Activated T-helper 2 cell treated with anti-CD3 and anti-CD28 coated beads, Interferon-gamma antibody, Interleukin-2, Interleukin-4, amounts not matched to agents 10 μg/mL and 5 μg/mL and 100 μg/mL, durations not matched to agents 14 hours and 24 hours and 36 hours (primary cell): ENCODE results near the gene ERBB3. TPM values are rescaled to one million over a fixed set of nuclear protein-coding genes. Genes with fewer than 3 reads are reported as not detected.

Experiments used
- DNase-seq: peaks from one replicate; pipeline ENCODE4 v3.0.0; 2021; ENCODE audit warnings: low spot score
- H3K27ac Mint-ChIP-seq: one replicate; pipeline ENCODE4 v1.8.0; 2021; ENCODE audit warnings: mixed read lengths
- H3K27me3 Mint-ChIP-seq: one replicate; pipeline ENCODE4 v1.8.0; 2021; ENCODE audit warnings: low read depth, mixed read lengths
- H3K36me3 Mint-ChIP-seq: one replicate; pipeline ENCODE4 v1.8.0; 2021; ENCODE audit warnings: low read depth, mixed read lengths
- H3K4me1 Mint-ChIP-seq: one replicate; pipeline ENCODE4 v1.8.0; 2021; ENCODE audit warnings: low read depth, mixed read lengths
- H3K4me3 Mint-ChIP-seq: one replicate; pipeline ENCODE4 v1.8.0; 2021; ENCODE audit warnings: low read depth, mild to moderate bottlenecking, moderate library complexity, mixed read lengths
- H3K9me3 Mint-ChIP-seq: one replicate; pipeline ENCODE4 v1.8.0; 2021; ENCODE audit warnings: mixed read lengths
- intact Hi-C: fragments of 100-400 bp; cut with micrococcal nuclease; formaldehyde crosslinking; loops from one replicate; pipeline ENCODE4 v1.15.1; 2023
- total RNA-seq: library from RNA; stranded (reverse); gene quantifications from 2 replicates; pipeline ENCODE4 v1.2.3, GENCODE V29; 2022

ERBB3 gene
- total RNA-seq, 1 donor from 2014 or later, result 0.71 TPM

DNA sequence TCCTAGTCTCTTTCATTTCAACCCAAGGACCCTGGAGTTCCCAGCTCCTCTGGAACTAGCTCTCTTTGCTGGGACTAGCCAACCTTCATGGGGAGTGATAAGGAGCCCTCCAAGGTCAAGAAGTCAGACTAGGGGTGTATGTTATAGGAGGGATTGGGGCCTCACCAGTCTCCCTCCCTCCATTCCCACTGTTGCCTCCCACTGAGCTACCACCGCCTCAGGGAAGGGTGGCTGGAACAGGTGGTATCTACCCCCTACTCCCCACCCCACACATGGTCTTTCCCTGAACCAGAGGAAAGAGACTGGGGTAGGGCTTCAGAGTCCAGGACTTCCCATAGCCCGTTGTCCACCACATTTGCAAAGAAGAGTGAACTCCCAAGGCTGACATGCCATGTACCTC lies 2.4 kb downstream of the ERBB3 start:
- Mint-ChIP-seq H3K4me1 (peaks cover 4% of the 10 kb centered on the region), H3K9me3 (no peaks in the 10 kb centered on the region), H3K4me3 (no peak overlapping the region), H3K36me3 (no peaks in the 10 kb centered on the region), H3K27me3 (peaks cover 34% of the 10 kb centered on the region), H3K27ac (no peak overlapping the region)
- intact Hi-C loops, result no loop called here
- DNase-seq, result no peak

DNA sequence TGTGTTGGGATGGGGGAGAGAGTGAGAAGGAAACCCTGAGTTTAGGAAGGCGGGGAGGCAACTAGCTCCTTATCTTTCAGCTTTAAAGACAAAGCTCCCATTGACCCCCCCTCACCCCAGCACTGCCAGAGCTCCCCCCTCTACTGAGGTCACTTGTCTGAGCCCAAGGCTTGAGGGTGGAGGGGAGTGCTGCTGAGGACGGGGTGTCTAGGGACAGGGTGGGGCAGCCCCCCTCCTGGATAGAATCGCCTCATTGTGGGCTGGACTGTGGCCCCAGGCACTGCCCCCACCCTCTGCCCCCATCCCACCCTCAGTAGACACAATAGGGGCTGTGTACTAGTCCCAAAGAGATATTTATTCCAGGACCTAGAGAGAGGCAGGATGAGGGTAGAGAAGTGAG lies 3.0 kb downstream of the ERBB3 start:
- no peak overlapping the region for H3K4me3 Mint-ChIP-seq
- H3K27me3 Mint-ChIP-seq, result peaks cover 34% of the 10 kb centered on the region
- H3K9me3 Mint-ChIP-seq, result no peaks in the 10 kb centered on the region
- no peak overlapping the region for H3K27ac Mint-ChIP-seq
- intact Hi-C loops, result no loop called here
- H3K4me1 Mint-ChIP-seq, result peaks cover 4% of the 10 kb centered on the region
- no peak for DNase-seq
- no peaks in the 10 kb centered on the region for H3K36me3 Mint-ChIP-seq

DNA sequence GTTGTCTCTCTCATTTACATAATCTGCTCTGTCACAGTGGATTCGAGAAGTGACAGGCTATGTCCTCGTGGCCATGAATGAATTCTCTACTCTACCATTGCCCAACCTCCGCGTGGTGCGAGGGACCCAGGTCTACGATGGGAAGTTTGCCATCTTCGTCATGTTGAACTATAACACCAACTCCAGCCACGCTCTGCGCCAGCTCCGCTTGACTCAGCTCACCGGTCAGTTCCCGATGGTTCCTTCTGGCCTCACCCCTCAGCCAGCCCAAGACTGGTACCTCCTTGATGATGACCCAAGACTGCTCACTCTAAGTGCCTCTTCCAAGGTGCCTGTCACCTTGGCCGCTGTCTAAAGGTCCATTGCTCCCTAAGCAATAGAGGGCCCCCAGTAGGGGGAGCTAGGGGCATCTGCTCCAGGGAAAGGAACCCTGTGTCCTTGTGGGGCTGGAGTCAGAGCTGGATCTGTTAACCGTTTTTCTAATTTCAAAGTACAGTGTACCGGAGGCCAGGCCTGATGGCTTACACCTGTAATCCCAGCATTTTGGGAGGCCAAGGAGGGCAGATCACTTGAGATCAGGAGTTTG lies 5.1 kb downstream of the ERBB3 start:
- H3K9me3 Mint-ChIP-seq, result no peaks in the 10 kb centered on the region
- intact Hi-C loops, result no loop called here
- peaks cover 1% of the 10 kb centered on the region for H3K4me1 Mint-ChIP-seq
- H3K4me3 Mint-ChIP-seq, result no peak overlapping the region
- H3K27ac Mint-ChIP-seq, result no peak overlapping the region
- no peak for DNase-seq
- H3K27me3 Mint-ChIP-seq, result peaks cover 28% of the 10 kb centered on the region
- no peaks in the 10 kb centered on the region for H3K36me3 Mint-ChIP-seq

DNA sequence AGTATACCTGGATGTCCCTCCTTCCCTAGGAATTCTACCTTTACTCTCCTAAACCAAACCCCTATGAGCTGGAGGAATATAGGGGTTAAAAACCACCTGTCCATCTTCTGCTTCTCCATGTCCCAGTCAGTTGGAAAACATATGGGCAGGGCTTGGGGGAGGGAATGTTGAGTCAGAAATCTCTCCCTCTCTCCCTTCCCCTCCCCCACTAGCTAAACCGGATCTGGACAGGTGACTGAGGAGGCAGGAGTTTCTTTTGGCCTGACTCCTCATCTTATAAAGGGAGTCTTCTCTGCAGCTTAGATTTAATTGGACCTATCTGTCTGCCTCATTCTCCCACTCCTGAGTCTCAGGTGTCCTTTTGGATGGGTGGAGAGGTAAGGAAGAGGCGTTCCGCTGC lies 6.1 kb downstream of the ERBB3 start:
- intact Hi-C loops, result no loop called here
- Mint-ChIP-seq H3K27me3 (peaks cover 25% of the 10 kb centered on the region), H3K4me3 (no peak overlapping the region), H3K27ac (no peak overlapping the region), H3K9me3 (no peaks in the 10 kb centered on the region), H3K4me1 (peaks cover 1% of the 10 kb centered on the region), H3K36me3 (no peaks in the 10 kb centered on the region)
- DNase-seq, result no peak

DNA sequence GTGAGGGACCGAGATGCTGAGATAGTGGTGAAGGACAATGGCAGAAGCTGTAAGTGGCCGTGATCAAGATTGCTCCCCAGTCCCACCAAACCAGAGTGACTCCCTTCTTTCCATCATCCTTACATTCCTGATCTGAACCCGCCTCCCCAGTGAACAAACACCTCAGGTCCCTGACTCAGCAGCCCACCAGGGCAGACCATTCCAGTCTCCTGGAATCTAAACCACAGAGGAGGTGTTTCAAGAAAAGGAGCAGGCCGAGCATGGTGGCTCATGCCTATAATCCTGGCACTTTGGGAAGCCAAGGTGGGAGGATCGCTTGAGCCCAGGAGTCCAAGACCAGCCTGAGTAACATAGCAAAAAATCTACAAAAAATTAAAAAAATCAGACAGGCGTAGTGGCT lies 6.6 kb downstream of the ERBB3 start:
- intact Hi-C loops, result no loop called here
- no peaks in the 10 kb centered on the region for H3K36me3 Mint-ChIP-seq
- no peak for DNase-seq
- no peaks in the 10 kb centered on the region for H3K9me3 Mint-ChIP-seq
- H3K27me3 Mint-ChIP-seq, result peaks cover 21% of the 10 kb centered on the region
- H3K4me1 Mint-ChIP-seq, result peaks cover 1% of the 10 kb centered on the region
- no peak overlapping the region for H3K27ac Mint-ChIP-seq
- H3K4me3 Mint-ChIP-seq, result no peak overlapping the region

DNA sequence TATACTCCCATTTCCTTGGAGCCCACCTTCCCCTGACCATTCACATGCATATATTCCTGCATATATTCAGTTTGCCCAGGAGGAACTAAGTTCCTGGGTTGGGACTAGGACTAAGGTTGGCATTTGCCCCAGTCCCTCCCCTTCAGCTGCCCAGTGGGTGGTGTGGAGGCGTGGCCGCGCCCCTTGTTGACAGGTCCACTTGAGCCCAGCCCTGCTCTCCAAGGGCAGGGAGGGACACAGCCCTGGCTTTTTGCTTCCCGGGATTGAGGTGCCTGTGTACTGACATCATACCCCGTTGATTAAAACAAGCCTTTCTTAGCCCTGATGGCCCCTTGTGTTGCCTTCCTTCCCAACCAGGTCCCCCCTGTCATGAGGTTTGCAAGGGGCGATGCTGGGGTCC lies 7.3 kb downstream of the ERBB3 start:
- Mint-ChIP-seq H3K4me3 (no peak overlapping the region), H3K9me3 (no peaks in the 10 kb centered on the region), H3K4me1 (peaks cover 1% of the 10 kb centered on the region), H3K36me3 (no peaks in the 10 kb centered on the region), H3K27ac (no peak overlapping the region), H3K27me3 (peaks cover 17% of the 10 kb centered on the region)
- intact Hi-C loops, result no loop called here
- DNase-seq, result no peak

DNA sequence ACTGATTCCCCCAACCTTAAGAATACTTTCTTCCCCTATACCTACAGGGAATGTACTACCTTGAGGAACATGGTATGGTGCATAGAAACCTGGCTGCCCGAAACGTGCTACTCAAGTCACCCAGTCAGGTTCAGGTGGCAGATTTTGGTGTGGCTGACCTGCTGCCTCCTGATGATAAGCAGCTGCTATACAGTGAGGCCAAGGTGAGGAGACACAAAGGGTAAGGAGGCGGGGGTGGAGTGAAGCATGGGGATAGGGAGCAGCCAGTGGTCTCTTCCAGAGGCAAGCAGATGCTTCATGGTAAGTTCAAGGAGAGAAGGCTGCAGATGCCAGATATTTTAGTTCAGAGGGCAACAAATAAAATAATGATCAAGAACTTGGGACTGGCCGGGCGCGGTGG lies 17.8 kb downstream of the ERBB3 start:
- intact Hi-C loops, result no loop called here
- Mint-ChIP-seq H3K27me3 (peaks cover 26% of the 10 kb centered on the region), H3K9me3 (no peaks in the 10 kb centered on the region), H3K36me3 (no peaks in the 10 kb centered on the region), H3K27ac (no peak overlapping the region), H3K4me3 (no peak overlapping the region), H3K4me1 (peaks cover 14% of the 10 kb centered on the region)
- DNase-seq, result no peak

DNA sequence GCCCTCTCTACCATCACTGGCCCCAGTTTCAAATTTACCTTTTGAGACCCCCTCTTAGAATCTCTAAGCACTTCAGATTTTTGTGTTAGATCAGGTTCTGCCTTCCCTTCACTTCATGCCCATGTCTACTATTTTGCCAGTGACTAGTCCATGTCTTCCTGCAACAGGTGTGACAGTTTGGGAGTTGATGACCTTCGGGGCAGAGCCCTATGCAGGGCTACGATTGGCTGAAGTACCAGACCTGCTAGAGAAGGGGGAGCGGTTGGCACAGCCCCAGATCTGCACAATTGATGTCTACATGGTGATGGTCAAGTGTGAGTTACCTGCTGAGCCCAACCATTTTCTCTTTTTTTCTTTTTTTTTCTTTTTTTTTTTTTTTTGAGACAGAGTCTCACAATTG lies 18.6 kb downstream of the ERBB3 start:
- peaks cover 23% of the 10 kb centered on the region for H3K4me1 Mint-ChIP-seq
- H3K4me3 Mint-ChIP-seq, result no peak overlapping the region
- intact Hi-C loops, result no loop called here

DNA sequence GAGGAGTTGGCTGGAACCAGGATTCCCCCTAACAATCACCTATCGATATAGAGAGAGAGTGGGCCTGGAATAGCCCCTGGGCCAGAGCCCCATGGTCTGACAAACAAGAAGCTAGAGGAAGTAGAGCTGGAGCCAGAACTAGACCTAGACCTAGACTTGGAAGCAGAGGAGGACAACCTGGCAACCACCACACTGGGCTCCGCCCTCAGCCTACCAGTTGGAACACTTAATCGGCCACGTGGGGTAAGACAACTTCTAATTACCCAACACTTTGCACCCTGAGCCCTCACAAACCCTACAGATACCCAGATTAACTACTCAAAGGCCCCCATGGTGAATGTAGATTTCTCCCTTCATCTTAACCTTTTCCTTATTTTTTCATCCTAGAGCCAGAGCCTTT lies 19.8 kb downstream of the ERBB3 start:
- H3K27ac Mint-ChIP-seq, result no peak overlapping the region
- peaks cover 28% of the 10 kb centered on the region for H3K4me1 Mint-ChIP-seq
- no peak for DNase-seq
- peaks cover 16% of the 10 kb centered on the region for H3K27me3 Mint-ChIP-seq
- no peak overlapping the region for H3K4me3 Mint-ChIP-seq
- peaks cover 5% of the 10 kb centered on the region for H3K36me3 Mint-ChIP-seq
- no peaks in the 10 kb centered on the region for H3K9me3 Mint-ChIP-seq
- intact Hi-C loops, result loop anchor here (5.0 kb wide), 2 partner anchors 102 to 348 kb away; partner anchors contain the start of genes SUOX and TIMELESS

More for the DNA sequence above, 18.6 kb downstream of the ERBB3 start:
- H3K27me3 Mint-ChIP-seq, result peaks cover 20% of the 10 kb centered on the region
- H3K27ac Mint-ChIP-seq, result no peak overlapping the region
- H3K36me3 Mint-ChIP-seq, result no peaks in the 10 kb centered on the region
- H3K9me3 Mint-ChIP-seq, result no peaks in the 10 kb centered on the region
- DNase-seq, result no peak

DNA sequence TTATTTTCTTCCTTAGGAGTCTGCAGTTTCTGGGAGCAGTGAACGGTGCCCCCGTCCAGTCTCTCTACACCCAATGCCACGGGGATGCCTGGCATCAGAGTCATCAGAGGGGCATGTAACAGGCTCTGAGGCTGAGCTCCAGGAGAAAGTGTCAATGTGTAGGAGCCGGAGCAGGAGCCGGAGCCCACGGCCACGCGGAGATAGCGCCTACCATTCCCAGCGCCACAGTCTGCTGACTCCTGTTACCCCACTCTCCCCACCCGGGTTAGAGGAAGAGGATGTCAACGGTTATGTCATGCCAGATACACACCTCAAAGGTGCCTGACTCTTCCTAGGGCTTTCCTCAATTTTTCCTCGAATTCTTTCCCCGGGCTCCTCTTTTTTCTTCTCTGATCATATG lies 21.1 kb downstream of the ERBB3 start:
- H3K27ac Mint-ChIP-seq, result no peak overlapping the region
- H3K4me3 Mint-ChIP-seq, result no peak overlapping the region

DNA sequence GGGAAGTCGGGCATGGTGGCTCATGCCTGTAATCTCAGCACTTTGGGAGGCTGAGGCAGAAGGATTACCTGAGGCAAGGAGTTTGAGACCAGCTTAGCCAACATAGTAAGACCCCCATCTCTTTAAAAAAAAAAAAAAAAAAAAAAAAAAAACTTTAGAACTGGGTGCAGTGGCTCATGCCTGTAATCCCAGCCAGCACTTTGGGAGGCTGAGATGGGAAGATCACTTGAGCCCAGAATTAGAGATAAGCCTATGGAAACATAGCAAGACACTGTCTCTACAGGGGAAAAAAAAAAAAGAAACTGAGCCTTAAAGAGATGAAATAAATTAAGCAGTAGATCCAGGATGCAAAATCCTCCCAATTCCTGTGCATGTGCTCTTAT lies 22.7 kb downstream of the ERBB3 start:
- Mint-ChIP-seq H3K36me3 (peaks cover 34% of the 10 kb centered on the region), H3K4me1 (peaks cover 47% of the 10 kb centered on the region), H3K27me3 (peaks cover 2% of the 10 kb centered on the region), H3K4me3 (peak overlapping the region; percentile 92), H3K27ac (peak overlapping the region; percentile 95), H3K9me3 (no peaks in the 10 kb centered on the region)
- DNase-seq, result no peak
- intact Hi-C loops, result loop anchor here (5.0 kb wide), 2 partner anchors 105 to 345 kb away; partner anchors contain the start of genes SUOX and TIMELESS

More for the DNA sequence above, 21.1 kb downstream of the ERBB3 start:
- Mint-ChIP-seq H3K9me3 (no peaks in the 10 kb centered on the region), H3K27me3 (peaks cover 11% of the 10 kb centered on the region), H3K4me1 (peaks cover 35% of the 10 kb centered on the region), H3K36me3 (peaks cover 17% of the 10 kb centered on the region)
- intact Hi-C loops, result loop anchor here (5.0 kb wide), 2 partner anchors 104 to 346 kb away; partner anchors contain the start of genes SUOX and TIMELESS
- DNase-seq, result no peak

DNA sequence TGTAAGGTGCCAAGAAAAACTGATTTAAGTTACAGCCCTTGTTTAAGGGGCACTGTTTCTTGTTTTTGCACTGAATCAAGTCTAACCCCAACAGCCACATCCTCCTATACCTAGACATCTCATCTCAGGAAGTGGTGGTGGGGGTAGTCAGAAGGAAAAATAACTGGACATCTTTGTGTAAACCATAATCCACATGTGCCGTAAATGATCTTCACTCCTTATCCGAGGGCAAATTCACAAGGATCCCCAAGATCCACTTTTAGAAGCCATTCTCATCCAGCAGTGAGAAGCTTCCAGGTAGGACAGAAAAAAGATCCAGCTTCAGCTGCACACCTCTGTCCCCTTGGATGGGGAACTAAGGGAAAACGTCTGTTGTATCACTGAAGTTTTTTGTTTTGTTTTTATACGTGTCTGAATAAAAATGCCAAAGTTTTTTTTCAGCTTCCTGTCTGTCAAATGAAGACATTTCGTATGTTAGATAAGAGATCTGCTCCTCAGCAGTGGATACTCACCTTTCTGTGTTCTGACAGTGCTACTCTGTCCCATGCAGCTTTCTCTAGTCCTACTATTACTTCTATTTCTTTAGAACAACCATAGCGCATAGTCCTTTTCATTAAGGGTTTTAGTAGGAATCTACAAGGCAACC lies 23.2 kb downstream of the ERBB3 start:
- H3K27me3 Mint-ChIP-seq, result no peaks in the 10 kb centered on the region
- no peak for DNase-seq
- peak overlapping the region; percentile 92 for H3K4me3 Mint-ChIP-seq
- no peaks in the 10 kb centered on the region for H3K9me3 Mint-ChIP-seq
- H3K4me1 Mint-ChIP-seq, result peaks cover 48% of the 10 kb centered on the region
- peaks cover 39% of the 10 kb centered on the region for H3K36me3 Mint-ChIP-seq
- intact Hi-C loops, result loop anchor here (5.0 kb wide), 2 partner anchors 106 to 344 kb away; partner anchors contain the start of genes SUOX and TIMELESS
- peak overlapping the region; percentile 95 for H3K27ac Mint-ChIP-seq

DNA sequence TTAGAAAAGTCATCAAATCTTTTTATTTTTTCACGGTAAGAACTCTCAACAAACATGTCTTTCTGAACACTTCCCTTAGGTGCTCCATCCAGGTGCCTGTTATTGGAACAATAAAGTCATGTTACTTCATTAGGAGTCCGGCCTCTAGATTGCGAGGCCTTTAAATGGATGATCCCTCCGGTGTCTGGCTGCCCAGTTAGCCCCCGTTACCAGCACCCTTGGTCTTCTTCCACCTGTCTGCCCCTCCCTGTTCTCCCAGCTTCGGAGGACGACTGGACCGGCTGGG lies 23.8 kb downstream of the ERBB3 start:
- H3K4me3 Mint-ChIP-seq, result peak overlapping the region; percentile 92
- H3K4me1 Mint-ChIP-seq, result peaks cover 51% of the 10 kb centered on the region
- no peaks in the 10 kb centered on the region for H3K27me3 Mint-ChIP-seq
- intact Hi-C loops, result loop anchor here (1.0 to 5.0 kb wide), 11 partner anchors 13 to 344 kb away; partner anchors contain the start of genes DNAJC14, PYM1, RPL41 and RPS26
- H3K36me3 Mint-ChIP-seq, result peaks cover 45% of the 10 kb centered on the region
- DNase-seq, result no peak
- H3K9me3 Mint-ChIP-seq, result no peaks in the 10 kb centered on the region
- peak overlapping the region; percentile 95 for H3K27ac Mint-ChIP-seq
